Keratinocyte (primary cell): ENCODE data around the gene ARHGAP32. TPM values are rescaled to one million over a fixed set of nuclear protein-coding genes. Genes with fewer than 3 reads are reported as not detected.

Experiments
- DNase-seq: peaks from one replicate; pipeline ENCODE4 v3.0.0-alpha.2; 2011; ENCODE audit warnings: low read depth, missing footprints, low spot score
- FAIRE-seq: peaks from 2 replicates; lab custom pipeline; 2011; peaks lifted over from hg19 to GRCh38; lab: Jason Lieb, UNC
- H2AFZ ChIP-seq: 2 replicates; pipeline ENCODE4 v1.6.0; 2012; ENCODE audit warnings: low read length, control low read depth, inconsistent platforms; ENCODE audit not compliant: control insufficient read depth
- H3K27ac ChIP-seq: 2 replicates; pipeline ENCODE4 v1.5.1; 2011; ENCODE audit warnings: low read length; ENCODE audit not compliant: control insufficient read depth, insufficient read depth
- H3K27me3 ChIP-seq: 3 replicates; pipeline ENCODE4 v1.6.0; 2011; ENCODE audit warnings: low read length; ENCODE audit not compliant: control insufficient read depth, insufficient read depth; ENCODE audit errors: extremely low read depth
- H3K36me3 ChIP-seq, 2 experiments: 2 replicates in 1 of 2; 3 replicates in 1 of 2; pipeline ENCODE4 v1.5.1; 2011; ENCODE audit warnings: low read length in 2 of 2, mild to moderate bottlenecking in 1 of 2; ENCODE audit not compliant: control insufficient read depth in 2 of 2, insufficient read depth in 2 of 2; ENCODE audit errors: extremely low read depth in 1 of 2
- H3K4me1 ChIP-seq: 3 replicates; pipeline ENCODE4 v1.5.1; 2011; ENCODE audit warnings: low read length; ENCODE audit not compliant: control insufficient read depth, insufficient read depth; ENCODE audit errors: extremely low read depth
- H3K4me2 ChIP-seq: 3 replicates; pipeline ENCODE4 v1.6.0; 2011; ENCODE audit warnings: low read depth, low read length; ENCODE audit not compliant: control insufficient read depth, insufficient read depth; ENCODE audit errors: extremely low read depth
- H3K4me3 ChIP-seq, 3 experiments: fragments of 200-600 bp in 1 of 3; sonication (generic) in 1 of 3; 2 replicates in 2 of 3; 3 replicates in 1 of 3; pipeline ENCODE4 v1.5.1; 2011 to 2016; ENCODE audit warnings: low read length in 3 of 3, mild to moderate bottlenecking in 3 of 3, control low read depth in 2 of 3, inconsistent platforms in 1 of 3, low read depth in 1 of 3, mixed read lengths in 1 of 3, mixed run types in 1 of 3, moderate library complexity in 1 of 3; ENCODE audit not compliant: control insufficient read depth in 2 of 3, insufficient read depth in 2 of 3; ENCODE audit errors: extremely low read depth in 1 of 3
- H3K79me2 ChIP-seq: 2 replicates; pipeline ENCODE4 v1.6.0; 2012; ENCODE audit warnings: low read length; ENCODE audit not compliant: control insufficient read depth, insufficient read depth
- H3K9ac ChIP-seq: 3 replicates; pipeline ENCODE4 v1.6.0; 2011; ENCODE audit warnings: low read length; ENCODE audit not compliant: control insufficient read depth, insufficient read depth; ENCODE audit errors: extremely low read depth
- H3K9me1 ChIP-seq: 3 replicates; pipeline ENCODE4 v1.6.0; 2011; ENCODE audit warnings: low read length; ENCODE audit not compliant: control insufficient read depth, insufficient read depth; ENCODE audit errors: extremely low read depth
- H3K9me3 ChIP-seq: 2 replicates; pipeline ENCODE4 v1.5.1; 2012; ENCODE audit warnings: low read depth, low read length; ENCODE audit not compliant: control insufficient read depth
- H4K20me1 ChIP-seq: 3 replicates; pipeline ENCODE4 v1.6.0; 2011; ENCODE audit warnings: low read length; ENCODE audit not compliant: control insufficient read depth, insufficient read depth; ENCODE audit errors: extremely low read depth
- CTCF ChIP-seq, 3 experiments: IDR thresholded peaks in 1 of 3; conservative IDR thresholded peaks in 1 of 3; optimal IDR thresholded peaks in 1 of 3; 2 replicates in 2 of 3; 3 replicates in 1 of 3; pipeline versions ENCODE3 to v1.5.1; 2011; ENCODE audit warnings: low read length in 3 of 3, mild to moderate bottlenecking in 3 of 3, moderate library complexity in 2 of 3, control low read depth in 1 of 3, inconsistent platforms in 1 of 3; ENCODE audit not compliant: insufficient read depth in 2 of 3; ENCODE audit errors: extremely low read depth in 1 of 3
- EZH2 ChIP-seq: IDR thresholded peaks from one replicate; pipeline ENCODE4 v1.6.1; 2012; ENCODE audit warnings: inconsistent platforms, mild to moderate bottlenecking, low read length, moderate library complexity
- dilution Hi-C: fragments of 300-500 bp; cut with MboI; formaldehyde crosslinking; loops from one replicate; pipeline ENCODE4 v1.7.0; 2020; ENCODE audit warnings: low sequenced_read_pairs; ENCODE audit not compliant: extremely low pct_ligation_motif_present
- polyA plus RNA-seq, 5 experiments: library from polyadenylated mRNA; depleted of rRNA in 3 of 5; stranded (reverse) in 3 of 5; stranded (forward) in 1 of 5; unstranded in 1 of 5; fragments of >200 nt; gene quantifications; 1 replicate in 1 of 5; 2 replicates in 3 of 5; 3 replicates in 1 of 5; pipeline versions ENCODE4 v1.2.1 to v1.2.3, GENCODE V29; 2011 to 2012; ENCODE audit warnings: missing spikeins in 2 of 5, low read depth in 1 of 5, low replicate concordance in 1 of 5

ARHGAP32 gene
- polyA plus RNA-seq, 1 donor (not counting 4 experiments of a cell fraction or from before 2014, with no cell fraction given), result 10.8 TPM

GRCh38 chr11:129023968-129024676, 168.0 kb downstream of the ARHGAP32 start:
- Histone ChIP-seq H3K4me3 (peak overlapping the region; percentile 16 to 40 (median 20)), H3K79me2 (no peaks in the 10 kb centered on the region), H3K9ac (peak overlapping the region; percentile 43), H3K27ac (peak overlapping the region; percentile 68), H3K9me1 (no peaks in the 10 kb centered on the region), H3K9me3 (no peaks in the 10 kb centered on the region), H3K4me1 (peaks cover 20% of the 10 kb centered on the region), H3K36me3 (no peaks in the 10 kb centered on the region), H3K4me2 (peak overlapping the region; percentile 63), H2AFZ (peak overlapping the region; percentile 57), H4K20me1 (no peaks in the 10 kb centered on the region), H3K27me3 (no peaks in the 10 kb centered on the region)
- TF ChIP-seq CTCF (optimal IDR thresholded peaks at IDR 0.05 in 1 of 3, IDR thresholded peaks at IDR 0.05 in 1 of 3, conservative IDR thresholded peaks at IDR 0.05 in 1 of 3; ENCODE audit: extremely low read depth in 1 of 3, insufficient read depth in 2 of 3, low read length in 3 of 3), result no peak
- no peak for TF ChIP-seq EZH2
- FAIRE-seq (peak; percentile 95), DNase-seq (peak; percentile 30)
- dilution Hi-C loops, result no loop called here

GRCh38 chr11:129021295-129021694, 170.8 kb downstream of the ARHGAP32 start:
- H3K79me2 ChIP-seq, result no peaks in the 10 kb centered on the region
- no peak for FAIRE-seq
- no peak for TF ChIP-seq EZH2
- TF ChIP-seq CTCF (optimal IDR thresholded peaks at IDR 0.05 in 1 of 3, IDR thresholded peaks at IDR 0.05 in 1 of 3, conservative IDR thresholded peaks at IDR 0.05 in 1 of 3; ENCODE audit: extremely low read depth in 1 of 3, insufficient read depth in 2 of 3, low read length in 3 of 3), result no peak
- H3K9me3 ChIP-seq, result no peaks in the 10 kb centered on the region
- no peak for DNase-seq
- H2AFZ ChIP-seq, result no peak overlapping the region
- H4K20me1 ChIP-seq, result no peaks in the 10 kb centered on the region
- no peaks in the 10 kb centered on the region for H3K9me1 ChIP-seq
- peaks cover 20% of the 10 kb centered on the region for H3K4me1 ChIP-seq
- H3K4me3 ChIP-seq, result no peak overlapping the region
- H3K27ac ChIP-seq, result no peak overlapping the region
- dilution Hi-C loops, result no loop called here
- no peaks in the 10 kb centered on the region for H3K27me3 ChIP-seq
- H3K9ac ChIP-seq, result no peak overlapping the region
- no peak overlapping the region for H3K4me2 ChIP-seq
- no peaks in the 10 kb centered on the region for H3K36me3 ChIP-seq
